HG02938 (cell line): ENCODE measurements around the gene SEL1L2.
"Not testable (repeated sequence)": the region's sequence is repeated elsewhere in the genome, so short reads cannot be mapped to it uniquely, and the experiment has no call there.

Experiments
- ATAC-seq: cut with Tn5 transposase; IDR thresholded peaks from one replicate; pipeline ENCODE4 v1.9.1; 2021; ENCODE audit warnings: mild to moderate bottlenecking, moderate library complexity; ENCODE audit not compliant: unreplicated experiment

The SEL1L2 gene

GRCh38 chr20:13990465-13990864 is at the start of gene SEL1L2:
Gene SEL1L2 (minus strand): TSS chr20:13990614. CDS start chr20:13990534, 80 bp downstream.
- no peak for ATAC-seq

GRCh38 chr20:14036567-14036966 is 46.2 kb upstream of the SEL1L2 start:
- no peak for ATAC-seq

GRCh38 chr20:14033310-14033709 is 42.9 kb upstream of the SEL1L2 start:
- ATAC-seq = no peak

GRCh38 chr20:14030991-14031390 is 40.6 kb upstream of the SEL1L2 start:
- ATAC-seq = no peak

GRCh38 chr20:14012671-14013070 is 22.3 kb upstream of the SEL1L2 start:
- ATAC-seq = no peak

- ATAC-seq = no peak
Measured at GRCh38 chr20:14009208-14009607, 18.8 kb upstream of the SEL1L2 start.

- no peak for ATAC-seq
Measured at GRCh38 chr20:14005996-14006395, 15.6 kb upstream of the SEL1L2 start.

- ATAC-seq = no peak
Measured at GRCh38 chr20:14000917-14001316, 10.5 kb upstream of the SEL1L2 start.

GRCh38 chr20:13996265-13996664 is 5.9 kb upstream of the SEL1L2 start:
- no peak for ATAC-seq

GRCh38 chr20:13995841-13996240 is 5.4 kb upstream of the SEL1L2 start:
- no peak for ATAC-seq

- ATAC-seq = peak; percentile 71
Measured at GRCh38 chr20:13995086-13995665, 4.8 kb upstream of the SEL1L2 start, which contains the start of gene MACROD2. Gene MACROD2 (plus strand): TSS chr20:13995516.

- not testable (repeated sequence) for ATAC-seq
Measured at GRCh38 chr20:13991955-13992354, 1.5 kb upstream of the SEL1L2 start.

- ATAC-seq = no peak
Measured at GRCh38 chr20:13991311-13991710, 897 bp upstream of the SEL1L2 start.

- no peak for ATAC-seq
Measured at GRCh38 chr20:13984211-13984610, 6.2 kb downstream of the SEL1L2 start.

- no peak for ATAC-seq
Measured at GRCh38 chr20:13960525-13960924, 29.9 kb downstream of the SEL1L2 start.

- no peak for ATAC-seq
Measured at GRCh38 chr20:13960119-13960518, 30.3 kb downstream of the SEL1L2 start.

- no peak for ATAC-seq
Measured at GRCh38 chr20:13953227-13953626, 37.2 kb downstream of the SEL1L2 start.

GRCh38 chr20:13947719-13948118 is 42.7 kb downstream of the SEL1L2 start:
- no peak for ATAC-seq

- no peak for ATAC-seq
Measured at GRCh38 chr20:13941031-13941430, 49.4 kb downstream of the SEL1L2 start.

- ATAC-seq = no peak
Measured at GRCh38 chr20:13936781-13937576, 53.4 kb downstream of the SEL1L2 start.

GRCh38 chr20:13934992-13935894 is 55.2 kb downstream of the SEL1L2 start:
- ATAC-seq = no peak
